Liver (tissue), 9 donors: ENCODE measurements around the gene UBAP2L. TPM values are rescaled to one million over a fixed set of nuclear protein-coding genes. Genes with fewer than 3 reads are reported as not detected.

Experiments used
- DNase-seq: peaks from one replicate; pipeline ENCODE4 v3.0.0-alpha.2; 2017; ENCODE audit warnings: low spot score
- H3K27ac ChIP-seq, 2 donors: one replicate each; pipeline ENCODE4 v1.7.0; 2013; ENCODE audit warnings: inconsistent platforms in 2 of 2, low read length in 2 of 2, control low read depth in 1 of 2, low read depth in 1 of 2, mild to moderate bottlenecking in 1 of 2
- H3K27me3 ChIP-seq, 4 donors: one replicate each; pipeline versions ENCODE4 v1.6.1 to v1.7.0; 2013; ENCODE audit warnings: low read length in 3 of 4, inconsistent platforms in 1 of 4, mild to moderate bottlenecking in 1 of 4, moderate library complexity in 1 of 4; ENCODE audit not compliant: control insufficient read depth in 4 of 4, insufficient read depth in 4 of 4
- H3K36me3 ChIP-seq, 4 donors: one replicate each; pipeline versions ENCODE4 v1.6.1 to v1.7.0; 2013; ENCODE audit warnings: low read length in 3 of 4, mild to moderate bottlenecking in 3 of 4, low read depth in 1 of 4, moderate library complexity in 1 of 4; ENCODE audit not compliant: control insufficient read depth in 4 of 4, insufficient read depth in 3 of 4
- H3K4me1 ChIP-seq, 4 donors: one replicate each; pipeline versions ENCODE4 v1.6.1 to v1.7.0; 2013; ENCODE audit warnings: low read length in 3 of 4, mild to moderate bottlenecking in 3 of 4, moderate library complexity in 1 of 4; ENCODE audit not compliant: control insufficient read depth in 4 of 4, insufficient read depth in 4 of 4
- H3K4me3 ChIP-seq, 3 donors: one replicate each; pipeline versions ENCODE4 v1.6.1 to v1.7.0; 2013; ENCODE audit warnings: low read length in 3 of 3, control low read depth in 1 of 3, low read depth in 1 of 3, mild to moderate bottlenecking in 1 of 3
- H3K9ac ChIP-seq, 2 donors: one replicate each; pipeline ENCODE4 v1.7.0; 2013; ENCODE audit warnings: low read length in 2 of 2, mild to moderate bottlenecking in 2 of 2, moderate library complexity in 2 of 2, control low read depth in 1 of 2, low read depth in 1 of 2
- H3K9me3 ChIP-seq, 4 donors: one replicate each; pipeline versions ENCODE4 v1.6.1 to v1.7.0; 2013; ENCODE audit warnings: low read length in 3 of 4; ENCODE audit not compliant: control insufficient read depth in 4 of 4
- ATF3 ChIP-seq: IDR thresholded peaks from 2 replicates; pipeline ENCODE4 v1.6.1; 2016; ENCODE audit warnings: antibody characterized with exemption
- CTCF ChIP-seq: fragments of 150-350 bp; IDR thresholded peaks from 2 replicates; pipeline ENCODE4 v1.5.1; 2017; ENCODE audit warnings: improper control_type of control experiment, low read depth, low read length; ENCODE audit not compliant: missing input control
- EGR1 ChIP-seq, 2 donors: IDR thresholded peaks; 2 replicates each; pipeline ENCODE4 v1.6.1; 2016 to 2018; ENCODE audit warnings: antibody characterized with exemption in 2 of 2, low read depth in 2 of 2
- FOXA1 ChIP-seq: IDR thresholded peaks from 2 replicates; pipeline ENCODE4 v1.6.1; 2016; ENCODE audit warnings: antibody characterized with exemption
- FOXA2 ChIP-seq: IDR thresholded peaks from 2 replicates; pipeline ENCODE4 v1.6.1; 2016; ENCODE audit warnings: antibody characterized with exemption
- GABPA ChIP-seq, 2 donors: IDR thresholded peaks in 1 of 2; conservative IDR thresholded peaks in 1 of 2; 2 replicates each; pipeline ENCODE4 v1.6.1; 2016; ENCODE audit warnings: antibody characterized with exemption in 2 of 2, mild to moderate bottlenecking in 1 of 2, moderate library complexity in 1 of 2
- HNF4A ChIP-seq, 2 donors: conservative IDR thresholded peaks; 2 replicates each; pipeline ENCODE4 v1.6.1; 2016; ENCODE audit warnings: antibody characterized with exemption in 2 of 2, mild to moderate bottlenecking in 2 of 2
- HNF4G ChIP-seq: IDR thresholded peaks from 2 replicates; pipeline ENCODE4 v1.6.1; 2016; ENCODE audit warnings: antibody characterized with exemption
- JUND ChIP-seq, 2 donors: IDR thresholded peaks; 2 replicates each; pipeline ENCODE4 v1.6.1; 2016; ENCODE audit warnings: antibody characterized with exemption in 2 of 2
- MAX ChIP-seq: IDR thresholded peaks from 2 replicates; pipeline ENCODE4 v1.6.1; 2016; ENCODE audit warnings: antibody characterized with exemption
- NR2F2 ChIP-seq: IDR thresholded peaks from 2 replicates; pipeline ENCODE4 v1.6.1; 2016; ENCODE audit warnings: antibody characterized with exemption
- RAD21 ChIP-seq, 2 donors: IDR thresholded peaks; 2 replicates each; pipeline ENCODE4 v1.6.1; 2016; ENCODE audit warnings: antibody characterized with exemption in 2 of 2, mild to moderate bottlenecking in 2 of 2
- REST ChIP-seq: IDR thresholded peaks from 2 replicates; pipeline ENCODE4 v1.6.1; 2016; ENCODE audit warnings: antibody characterized with exemption, mild to moderate bottlenecking
- RXRA ChIP-seq, 2 donors: IDR thresholded peaks; 2 replicates each; pipeline ENCODE4 v1.6.1; 2017 to 2018; ENCODE audit warnings: antibody characterized with exemption in 2 of 2, mild to moderate bottlenecking in 1 of 2
- SP1 ChIP-seq: IDR thresholded peaks from 2 replicates; pipeline ENCODE4 v1.6.1; 2018; ENCODE audit warnings: antibody characterized with exemption, mild to moderate bottlenecking
- TAF1 ChIP-seq: conservative IDR thresholded peaks from 2 replicates; pipeline ENCODE4 v1.6.1; 2016; ENCODE audit warnings: antibody characterized with exemption, mild to moderate bottlenecking
- YY1 ChIP-seq: IDR thresholded peaks from 2 replicates; pipeline ENCODE4 v1.6.1; 2016; ENCODE audit warnings: antibody characterized with exemption, mild to moderate bottlenecking
- ZBTB33 ChIP-seq: IDR thresholded peaks from 2 replicates; pipeline ENCODE4 v1.6.1; 2016; ENCODE audit warnings: antibody characterized with exemption
- WGBS: extraction: QIAGEN DNeasy Blood & Tissue Kit; methylation state at CpG from one replicate; pipeline ENCODE4 v1.1.7; 2013; 5-methylcytosine and 5-hydroxymethylcytosine counted together
- polyA plus RNA-seq, 2 donors: library from polyadenylated mRNA; stranded (reverse) in 1 of 2; unstranded in 1 of 2; fragments of 200-250 nt in 1 of 2; fragments of >200 nt in 1 of 2; fragmentation: Nextera tagmentation in 1 of 2; extraction: Ambion mirVana in 1 of 2; gene quantifications; one replicate each; pipeline versions ENCODE4 v1.2.1 to v1.2.3, GENCODE V29; 2013 to 2015
- total RNA-seq, 2 donors: library from RNA; depleted of rRNA; stranded (reverse); fragments of >200 nt; gene quantifications; one replicate each; pipeline ENCODE4 v1.2.3, GENCODE V29; 2014
- donor health status: healthy.
- donor health status: healthy.
- donor health status: healthy.
- donor health status: healthy.
- donor health status: healthy.

Gene UBAP2L
- total and polyA plus RNA-seq, 4 donors = 24.3 to 51.0 (median 34.1) TPM

GRCh38 chr1:154218545-154218944 is 2.2 kb upstream of the UBAP2L start:
- Histone ChIP-seq H3K4me1 (peaks cover 6 to 45% (median 26%) of the 10 kb centered on the region in 4 donors), H3K36me3 (peaks cover 4 to 11% (median 8%) of the 10 kb centered on the region in 4 donors), H3K27ac (no peak overlapping the region), H3K9me3 (no peaks in the 10 kb centered on the region), H3K27me3 (no peaks in the 10 kb centered on the region), H3K9ac (no peak overlapping the region), H3K4me3 (peak overlapping the region in 1 of 3 donors; percentile 87)
- WGBS = 63% methylated on average over 3 of the region's 3 CpGs
- DNase-seq = no peak
- TF ChIP-seq RAD21 (IDR thresholded peaks at IDR 0.05) (no peak), NR2F2 (no peak), SP1 (no peak), ZBTB33 (no peak), FOXA1 (no peak), EGR1 (IDR thresholded peaks at IDR 0.05; ENCODE audit: low read depth in 2 of 2) (no peak), JUND (IDR thresholded peaks at IDR 0.05) (no peak), REST (no peak), FOXA2 (no peak), HNF4G (no peak), MAX (no peak), CTCF (no peak), ATF3 (no peak), RXRA (IDR thresholded peaks at IDR 0.05) (no peak)

- H3K4me1 ChIP-seq = peaks cover 4 to 39% (median 26%) of the 10 kb centered on the region in 4 donors
- H3K9me3 ChIP-seq = no peaks in the 10 kb centered on the region
- TF ChIP-seq GABPA (IDR thresholded peaks at IDR 0.05 in 1 of 2, conservative IDR thresholded peaks at IDR 0.05 in 1 of 2) = peak in 1 of 2 donors; percentile 15
- peak; percentile 69 for TF ChIP-seq TAF1
- no peak for TF ChIP-seq FOXA1
- no peak for TF ChIP-seq RXRA (IDR thresholded peaks at IDR 0.05)
- TF ChIP-seq REST = peak; percentile 47
- TF ChIP-seq NR2F2 = no peak
- TF ChIP-seq HNF4A (conservative IDR thresholded peaks at IDR 0.05) = peak; percentile 23 to 38
- TF ChIP-seq SP1 = peak; percentile 1
- TF ChIP-seq YY1 = no peak
- TF ChIP-seq MAX = peak; percentile 31
- peak overlapping the region; percentile 87 to 99 (median 87) for H3K4me3 ChIP-seq
- no peak for DNase-seq
- H3K9ac ChIP-seq = peak overlapping the region; percentile 97 to 99
- H3K27me3 ChIP-seq = no peaks in the 10 kb centered on the region
- H3K27ac ChIP-seq = peak overlapping the region; percentile 98 to 99
- peaks cover 2 to 4% (median 4%) of the 10 kb centered on the region in 4 donors for H3K36me3 ChIP-seq
- 8% methylated on average over 5 of the region's 5 CpGs for WGBS
These were observed 1.2 kb upstream of the UBAP2L start for GRCh38 chr1:154219541-154219940.
